Erythroblast (primary cell): ENCODE data around the gene WDR7.

Source experiments
- DNase-seq, 2 experiments: peaks; one replicate each; lab custom pipeline; 2025; lab: John Stamatoyannopoulos, UW
- GATA1 ChIP-seq: IDR thresholded peaks from 2 replicates; pipeline ENCODE4 v1.6.1; 2011; ENCODE audit warnings: low read depth, mild to moderate bottlenecking, control low read depth, low read length, moderate library complexity
- POLR2A ChIP-seq: IDR thresholded peaks from 2 replicates; pipeline ENCODE4 v1.6.1; 2011; ENCODE audit warnings: mild to moderate bottlenecking, low read length

Gene WDR7

DNA sequence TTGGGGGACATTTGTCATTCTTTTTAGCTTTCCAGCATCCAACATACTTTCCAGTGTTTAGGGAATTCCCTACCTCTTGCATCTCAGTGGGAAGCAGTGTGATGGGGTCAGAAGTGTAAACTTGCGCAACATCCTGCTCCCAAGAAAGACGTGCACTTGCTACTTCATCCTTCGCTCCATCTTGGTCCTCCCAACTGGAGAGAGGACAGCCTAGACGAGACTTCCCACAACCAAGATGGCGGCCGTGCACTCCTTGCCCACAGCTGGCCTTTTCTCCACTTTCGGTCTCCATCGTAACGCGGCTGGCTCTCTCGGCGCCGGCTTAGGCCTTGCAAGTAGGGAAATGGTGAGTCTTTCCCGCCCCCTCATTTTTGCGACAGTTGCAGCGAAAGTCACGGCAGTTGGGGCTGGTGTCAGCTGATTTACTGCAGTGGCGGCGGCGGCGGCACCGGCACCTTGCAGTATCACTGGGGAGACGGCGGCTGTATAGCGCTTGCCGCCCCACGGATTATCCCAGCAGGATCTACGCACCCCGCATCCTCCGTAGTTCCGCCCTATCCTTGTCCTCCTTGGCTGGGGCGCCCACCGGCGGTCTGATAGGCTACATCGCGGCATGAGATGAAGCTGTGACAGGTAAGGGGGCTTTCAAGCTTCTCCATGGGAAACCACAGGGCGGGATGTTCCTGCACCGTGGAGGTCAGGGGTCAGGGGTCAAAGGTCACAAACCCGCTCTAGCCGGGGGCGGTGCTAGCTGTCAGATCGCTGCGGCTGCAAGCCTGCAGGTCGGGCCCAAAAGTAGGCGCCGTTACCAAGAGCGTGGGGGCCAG lies at the start of gene WDR7:
Gene WDR7 (plus strand): TSS at position 416 of the 827 bp plus-strand sequence. CDS start 21,157 bp downstream, outside the sequence.
- peak; percentile 99 to 100 for DNase-seq
- TF ChIP-seq POLR2A (peak; percentile 73), GATA1 (no peak)

DNA sequence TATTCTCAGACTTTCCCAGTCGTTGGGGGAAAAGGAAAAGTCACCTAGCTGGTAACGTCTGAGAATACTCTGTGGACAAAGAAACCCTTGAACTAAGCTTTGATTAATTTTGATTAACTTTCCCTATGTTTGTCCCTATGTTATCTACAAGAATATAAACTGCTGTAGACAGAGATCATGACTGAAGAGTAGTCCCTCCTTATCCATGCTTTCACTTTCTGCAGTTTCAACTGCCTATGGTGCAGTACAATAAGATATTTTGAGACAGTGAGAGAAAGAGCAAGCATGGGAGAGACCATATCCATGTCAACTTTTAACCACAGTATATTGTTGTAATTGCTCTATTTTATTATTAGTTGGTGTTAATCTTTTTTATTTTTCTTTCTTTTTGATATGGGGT lies 44.5 kb upstream of the WDR7 start:
- no peak for DNase-seq
- TF ChIP-seq GATA1: no peak
- no peak for TF ChIP-seq POLR2A

DNA sequence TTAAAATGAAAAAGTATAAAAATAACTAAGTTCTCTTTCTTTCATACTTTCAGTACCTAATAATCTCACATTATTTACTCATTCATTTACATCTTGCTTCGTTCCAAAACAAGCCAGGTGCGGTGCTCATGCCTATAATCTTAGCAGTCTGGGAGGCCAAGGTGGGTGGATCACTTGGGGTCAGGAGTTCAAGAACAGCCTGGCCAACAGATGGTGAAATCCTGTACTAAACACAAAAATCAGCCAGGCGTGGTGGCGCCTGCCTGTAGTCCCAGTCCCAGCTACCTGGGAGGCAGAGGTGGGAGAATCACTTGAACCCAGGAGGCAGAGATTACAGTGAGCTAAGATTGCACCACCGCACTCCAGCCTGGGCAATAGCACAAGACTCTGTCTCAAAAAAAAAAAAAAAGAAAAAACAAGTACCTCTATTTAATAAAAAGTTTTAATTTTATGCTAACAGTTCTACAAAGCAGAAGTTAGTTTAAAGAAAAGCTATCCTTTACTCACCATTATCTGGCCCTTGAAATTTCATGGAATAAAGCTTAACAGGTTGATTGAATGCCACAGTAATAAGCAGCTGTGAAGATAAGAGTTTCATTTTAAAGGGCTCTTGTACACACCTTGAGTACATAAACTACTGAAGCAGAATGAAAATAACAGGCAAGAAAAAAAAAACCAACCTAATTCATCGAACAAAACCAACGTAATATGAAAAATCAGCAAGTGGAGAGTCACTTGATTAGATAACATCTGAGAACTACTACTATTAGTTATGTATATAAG lies 35.2 kb upstream of the WDR7 start:
- TF ChIP-seq GATA1 (no peak), POLR2A (no peak)
- no peak for DNase-seq

DNA sequence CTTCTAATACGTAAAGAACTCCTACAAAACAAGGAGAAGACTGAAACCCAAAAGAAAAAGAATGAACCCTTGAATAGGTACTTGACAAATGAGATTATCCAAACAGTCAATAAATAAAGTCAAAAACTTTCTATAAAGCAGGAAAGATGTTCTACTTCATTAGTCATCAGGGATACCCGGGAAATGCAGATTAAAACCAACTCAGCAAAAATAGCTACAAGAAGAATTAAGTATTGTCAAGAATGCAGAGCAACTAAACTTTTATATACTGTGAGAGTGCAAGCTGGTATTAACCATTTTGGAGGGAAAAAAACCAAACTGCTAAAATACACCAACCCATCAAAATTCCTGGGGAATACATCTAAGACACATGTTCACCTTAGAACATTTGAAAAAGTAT lies 23.2 kb upstream of the WDR7 start:
- no peak for DNase-seq

DNA sequence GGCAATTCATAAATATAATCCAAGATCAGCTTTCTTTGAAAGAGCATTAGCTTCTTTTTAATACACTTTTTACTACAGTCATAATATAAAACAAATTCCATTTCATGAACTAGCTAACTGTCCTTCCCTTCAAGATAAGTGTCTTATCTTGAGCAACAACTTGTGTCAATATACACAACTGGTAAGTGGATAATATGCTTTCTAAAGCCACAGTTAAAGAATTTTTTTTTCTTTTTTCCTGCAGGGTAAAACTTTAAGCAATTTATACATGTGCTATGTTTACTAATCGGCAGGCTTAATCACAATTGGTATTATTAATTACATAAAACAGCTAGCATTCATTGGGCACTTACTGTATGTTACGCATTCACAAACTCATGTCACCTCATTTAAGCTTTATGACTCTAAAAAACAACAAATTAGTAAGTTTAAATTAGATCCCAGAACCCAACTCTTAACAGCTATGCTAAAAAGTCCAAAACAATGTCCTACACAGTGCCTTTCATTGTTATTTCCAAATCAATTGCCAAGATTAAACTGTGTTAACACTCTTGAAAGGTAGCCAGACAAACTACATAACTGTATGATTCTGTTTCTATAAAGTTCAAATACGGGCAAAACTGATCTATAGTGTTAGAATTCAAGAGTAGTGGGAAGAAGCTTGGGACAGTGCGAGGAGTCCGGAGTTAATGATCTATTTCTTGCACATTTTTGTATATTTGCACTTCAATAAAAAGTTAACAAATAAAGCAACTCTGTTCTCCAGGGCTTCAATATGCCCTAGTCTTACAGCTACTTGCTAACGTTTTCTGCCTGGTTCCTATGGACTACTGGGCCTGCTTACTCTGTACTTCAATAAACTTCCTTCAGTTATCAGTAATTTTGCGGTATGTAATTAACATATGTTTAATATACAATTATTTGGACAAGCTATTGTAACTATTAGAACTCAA lies 18.8 kb upstream of the WDR7 start:
- DNase-seq: peak; percentile 72 to 88
- TF ChIP-seq GATA1 (no peak), POLR2A (no peak)

More for the DNA sequence above, 23.2 kb upstream of the WDR7 start:
- TF ChIP-seq GATA1 (no peak), POLR2A (no peak)

DNA sequence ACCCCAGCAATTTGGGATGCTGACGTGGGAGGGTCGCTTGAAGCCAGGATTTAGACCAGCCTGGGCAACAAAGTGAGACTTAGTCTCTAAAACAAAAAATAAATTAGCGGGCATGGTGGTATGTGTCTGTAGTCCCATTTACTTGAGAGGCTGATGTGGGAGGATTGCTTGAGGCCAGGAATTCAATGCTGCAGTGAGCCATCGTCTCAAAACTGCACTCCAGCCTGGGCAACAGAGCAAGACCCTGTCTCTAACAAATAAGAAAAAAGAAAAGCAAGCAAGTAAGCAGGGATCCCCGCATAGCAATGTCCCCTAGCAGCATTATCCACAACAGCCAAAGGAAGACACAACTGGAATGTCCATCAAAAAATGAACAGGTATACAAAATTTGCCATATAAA lies 16.2 kb upstream of the WDR7 start:
- TF ChIP-seq GATA1: no peak
- TF ChIP-seq POLR2A: no peak
- no peak for DNase-seq

DNA sequence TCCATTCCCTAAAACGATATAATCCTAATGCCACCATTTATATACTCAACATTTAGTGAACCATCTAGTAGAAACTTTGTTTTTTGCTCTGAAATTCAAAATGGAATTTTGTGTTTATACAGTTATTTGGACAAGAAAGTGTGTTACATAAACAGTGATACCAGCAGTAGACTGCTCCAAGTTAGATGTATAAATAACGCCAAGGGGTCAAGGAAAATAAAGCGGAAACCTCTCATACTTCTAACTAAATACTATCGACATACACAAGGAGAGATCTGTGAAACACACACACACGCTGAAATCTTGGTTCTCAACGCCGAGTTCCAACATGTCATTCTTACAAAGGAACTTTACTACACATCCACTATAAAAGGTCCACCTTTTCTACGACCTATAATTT lies 14.0 kb upstream of the WDR7 start:
- DNase-seq: peak; percentile 56 to 73
- TF ChIP-seq GATA1 (no peak), POLR2A (no peak)

DNA sequence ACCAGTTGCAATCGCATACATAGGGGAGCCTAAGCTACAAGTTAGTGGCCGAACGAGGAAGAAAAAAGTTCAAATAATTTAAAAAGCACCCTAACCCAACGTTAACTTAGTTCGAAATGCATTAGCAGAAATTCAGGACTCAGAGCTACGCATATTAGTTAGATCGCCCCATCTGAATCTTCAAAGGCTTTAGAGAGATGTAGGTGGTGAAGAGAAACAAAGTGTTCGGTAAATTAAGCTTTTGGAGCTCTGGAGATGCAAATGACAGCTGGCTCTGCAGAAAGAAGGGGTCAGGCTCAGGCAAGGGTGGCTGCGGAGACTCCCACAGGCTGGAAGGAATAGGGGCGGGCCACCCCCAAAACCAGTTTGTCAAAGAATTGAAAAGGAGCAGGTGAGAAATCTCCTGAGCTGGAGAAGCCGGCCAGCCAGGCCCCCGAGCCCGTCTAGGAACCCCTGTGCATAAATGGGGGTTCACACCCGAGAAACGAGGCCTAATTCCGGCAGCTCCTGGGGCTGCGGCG lies 13.4 kb upstream of the WDR7 start:
- TF ChIP-seq GATA1 (no peak), POLR2A (no peak)
- DNase-seq: peak; percentile 75 to 84

DNA sequence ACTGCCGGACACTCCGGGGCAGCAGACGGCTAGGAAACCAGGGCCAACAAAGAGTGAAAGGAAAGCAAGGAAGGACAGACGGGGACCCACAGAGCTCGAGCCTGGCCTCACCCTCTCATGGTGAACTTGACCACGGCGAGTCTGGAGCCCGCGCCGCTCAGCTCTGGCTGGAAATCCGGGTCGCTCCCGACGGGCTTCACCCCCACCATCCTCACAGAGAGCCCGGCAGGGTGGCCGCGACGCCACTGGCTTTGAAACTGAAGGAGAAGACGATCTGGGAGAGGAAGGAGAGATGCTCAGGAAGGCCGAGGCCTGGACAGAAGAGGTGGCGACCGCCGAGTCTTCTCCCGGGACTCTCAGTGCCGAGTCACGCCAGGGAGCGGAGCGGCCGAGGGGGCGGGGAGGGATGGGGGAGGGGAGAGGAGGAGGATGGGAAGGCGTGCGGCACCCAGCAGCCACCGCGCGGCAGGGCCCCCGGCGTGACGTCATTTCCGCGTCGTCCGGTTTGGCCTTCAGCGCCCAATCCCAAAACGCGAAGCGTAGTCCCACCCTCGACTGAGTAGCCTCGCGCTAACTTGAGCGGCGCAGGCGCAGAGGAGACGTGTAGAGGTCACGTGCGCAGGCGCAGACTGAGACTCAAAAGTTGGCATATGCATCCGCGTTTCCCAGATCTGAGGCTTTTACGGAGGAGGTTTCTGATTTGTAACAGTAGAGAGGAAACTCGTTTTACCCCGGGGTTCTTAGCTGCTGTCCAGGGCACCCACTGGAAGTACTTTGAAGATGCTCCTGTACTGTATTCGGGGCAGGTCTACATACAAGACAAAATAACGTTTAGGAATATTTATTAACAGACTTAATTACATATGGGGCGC lies 12.7 kb upstream of the WDR7 start, which contains the start of gene TXNL1:
Gene TXNL1 (minus strand): TSS at position 361 of the 872 bp plus-strand sequence. CDS start 152 bp downstream, at position 209.
- peak; percentile 78 for TF ChIP-seq POLR2A
- no peak for TF ChIP-seq GATA1
- peak; percentile 100 for DNase-seq

DNA sequence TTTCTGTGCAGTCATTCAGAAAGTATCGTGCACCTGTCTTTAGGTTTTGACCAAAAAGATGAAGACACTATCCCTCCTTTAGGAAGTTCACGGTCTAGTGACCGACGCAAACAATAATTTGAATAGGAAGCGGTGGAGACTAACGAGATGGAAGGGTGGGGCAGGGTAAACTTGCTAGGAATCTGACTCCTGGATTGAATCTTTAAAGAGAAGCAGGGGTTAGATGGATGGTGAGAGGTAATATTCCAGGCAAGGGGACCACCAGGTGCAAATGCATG lies 12.1 kb upstream of the WDR7 start:
- DNase-seq: no peak
- TF ChIP-seq GATA1 (no peak), POLR2A (no peak)

DNA sequence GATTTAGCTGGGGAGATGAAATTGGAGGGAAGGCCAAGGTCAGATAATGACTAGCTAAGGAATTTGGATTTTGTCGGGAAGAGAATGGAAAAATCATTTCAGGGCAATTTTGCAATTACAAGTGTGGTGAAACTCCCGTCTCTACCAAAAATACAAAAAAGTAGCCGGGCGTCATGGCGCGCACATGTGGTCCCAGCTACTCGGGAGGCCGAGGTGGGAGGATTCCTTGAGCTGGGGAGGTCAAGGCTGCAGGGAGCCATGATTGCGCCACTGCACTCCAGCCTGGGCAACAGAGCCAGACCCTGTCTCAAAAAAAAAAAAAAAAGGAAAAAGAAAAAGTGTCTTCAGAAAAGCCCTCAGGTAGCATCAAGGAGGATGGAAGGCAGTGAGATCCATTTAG lies 11.6 kb upstream of the WDR7 start:
- TF ChIP-seq GATA1 (no peak), POLR2A (no peak)
- DNase-seq: no peak

DNA sequence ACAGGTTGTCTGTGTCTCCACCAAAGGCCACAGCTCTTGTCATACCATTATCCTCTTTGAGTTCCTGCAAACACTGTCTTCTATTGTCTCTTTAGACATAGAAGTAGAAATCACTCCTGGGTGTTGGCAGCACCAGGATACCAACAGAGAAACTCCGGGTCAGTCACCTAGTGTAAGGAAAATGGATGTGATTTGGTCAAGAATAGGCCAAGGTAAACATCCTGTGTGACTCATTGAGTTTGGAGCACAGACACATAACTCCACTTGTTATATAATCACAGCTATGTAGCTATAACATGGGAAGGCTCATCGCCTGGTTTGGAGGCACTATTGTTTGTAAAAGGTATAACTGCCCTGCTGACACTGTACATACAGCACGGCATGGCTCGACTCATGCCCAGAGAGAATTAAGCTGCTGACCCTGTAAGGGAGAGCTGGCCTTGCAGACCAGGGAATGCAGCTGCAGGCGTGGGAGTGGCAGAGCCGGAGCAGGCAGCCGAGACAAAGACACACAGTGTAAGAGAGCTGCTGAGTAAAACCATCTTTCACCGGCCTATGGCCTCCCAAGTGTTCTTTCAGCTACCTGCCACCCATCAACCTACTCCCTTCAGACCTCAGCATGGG lies 9.3 kb upstream of the WDR7 start:
- TF ChIP-seq GATA1 (no peak), POLR2A (no peak)
- DNase-seq: no peak
